HFFc6 (cell line): Measurements from ENCODE around the gene CORIN. TPM values are rescaled to one million over a fixed set of nuclear protein-coding genes. Genes with fewer than 3 reads are reported as not detected.

Source experiments
- DNase-seq: peaks from one replicate; pipeline ENCODE4 v3.0.0-alpha.2; 2018
- H3K27ac Mint-ChIP-seq: 2 replicates; pipeline ENCODE4 v1.8.0; 2020; ENCODE audit warnings: mild to moderate bottlenecking, mixed read lengths
- H3K27me3 Mint-ChIP-seq: 2 replicates; pipeline ENCODE4 v1.8.0; 2021; ENCODE audit warnings: mild to moderate bottlenecking, moderate library complexity, mixed read lengths; ENCODE audit not compliant: insufficient read depth
- H3K36me3 Mint-ChIP-seq: 2 replicates; pipeline ENCODE4 v1.8.0; 2021; ENCODE audit warnings: low read depth, mixed read lengths
- H3K4me1 Mint-ChIP-seq: 2 replicates; pipeline ENCODE4 v1.8.0; 2020; ENCODE audit warnings: low read depth, mixed read lengths
- H3K4me3 Mint-ChIP-seq: 2 replicates; pipeline ENCODE4 v1.8.0; 2020; ENCODE audit warnings: mild to moderate bottlenecking, moderate library complexity, mixed read lengths
- H3K9me3 Mint-ChIP-seq: 2 replicates; pipeline ENCODE4 v1.8.0; 2020; ENCODE audit warnings: mild to moderate bottlenecking, mixed read lengths
- CTCF ChIP-seq: fragments of 200-600 bp; sonication (generic); IDR thresholded peaks from 2 replicates; pipeline ENCODE4 v1.5.0; 2021; ENCODE audit warnings: antibody characterized with exemption, mild to moderate bottlenecking
- total RNA-seq, 6 experiments: library from RNA; stranded (reverse); fragmentation: NEBNext Ultra II Directional; extraction: Animal tissue kit (Norgen Biotek cat#: 25700); gene quantifications; 2 replicates in 1 of 6; 3 replicates in 5 of 6; pipeline ENCODE4 v1.2.3, GENCODE V29; 2021

Gene CORIN
- total RNA-seq, 6 experiments from 2014 or later, result 0.07 to 1.0 (median 0.31) TPM

- Mint-ChIP-seq H3K36me3 (no peaks in the 10 kb centered on the region), H3K4me1 (peaks cover 5% of the 10 kb centered on the region; the same call in 1 of the 2 replicates), H3K4me3 (no peak overlapping the region), H3K27me3 (no peaks in the 10 kb centered on the region; the same call in 1 of the 2 replicates), H3K9me3 (peaks cover 10% of the 10 kb centered on the region), H3K27ac (no peak overlapping the region)
- TF ChIP-seq CTCF, result no peak
- no peak for DNase-seq
Observed at GRCh38 chr4:47752214-47752613, 85.7 kb downstream of the CORIN start.

DNA sequence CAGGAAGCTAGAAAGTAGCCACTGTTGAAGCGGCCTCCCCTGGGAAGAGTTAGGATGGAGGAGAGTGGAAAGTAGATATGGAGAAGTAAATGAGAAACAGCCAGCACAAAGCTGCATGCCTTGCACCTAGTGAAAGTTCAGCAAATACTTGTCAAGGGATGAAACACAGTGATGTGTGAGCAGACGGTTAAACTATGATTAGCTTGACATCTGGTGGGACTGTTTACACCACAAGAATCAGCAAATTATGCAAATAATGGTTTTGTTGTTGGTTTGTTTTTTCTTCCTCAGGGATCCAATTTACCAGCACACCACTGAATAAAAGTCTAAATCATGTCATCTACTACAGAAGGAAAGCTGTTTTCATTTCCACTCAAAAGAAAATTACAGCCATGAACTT, 87.1 kb downstream of the CORIN start:
- DNase-seq, result no peak
- no peaks in the 10 kb centered on the region for H3K36me3 Mint-ChIP-seq
- no peak for TF ChIP-seq CTCF
- H3K27ac Mint-ChIP-seq, result no peak overlapping the region
- H3K27me3 Mint-ChIP-seq, result no peaks in the 10 kb centered on the region; the same call in 1 of the 2 replicates
- no peak overlapping the region for H3K4me3 Mint-ChIP-seq
- peaks cover 10% of the 10 kb centered on the region; the same call in 1 of the 2 replicates for H3K4me1 Mint-ChIP-seq
- H3K9me3 Mint-ChIP-seq, result peaks cover 10% of the 10 kb centered on the region

GRCh38 chr4:47749858-47750257, 88.0 kb downstream of the CORIN start:
- H3K9me3 Mint-ChIP-seq, result peaks cover 10% of the 10 kb centered on the region
- peaks cover 14% of the 10 kb centered on the region; the same call in 1 of the 2 replicates for H3K4me1 Mint-ChIP-seq
- no peak for TF ChIP-seq CTCF
- H3K36me3 Mint-ChIP-seq, result no peaks in the 10 kb centered on the region
- no peak overlapping the region for H3K27ac Mint-ChIP-seq
- H3K4me3 Mint-ChIP-seq, result no peak overlapping the region
- DNase-seq, result no peak
- no peaks in the 10 kb centered on the region; the same call in 1 of the 2 replicates for H3K27me3 Mint-ChIP-seq

GRCh38 chr4:47749060-47749459, 88.8 kb downstream of the CORIN start:
- Mint-ChIP-seq H3K4me3 (no peak overlapping the region), H3K36me3 (no peaks in the 10 kb centered on the region), H3K9me3 (peaks cover 10% of the 10 kb centered on the region), H3K4me1 (peaks cover 18% of the 10 kb centered on the region; the same call in 1 of the 2 replicates), H3K27ac (no peak overlapping the region), H3K27me3 (no peaks in the 10 kb centered on the region; the same call in 1 of the 2 replicates)
- no peak for TF ChIP-seq CTCF
- no peak for DNase-seq

DNA sequence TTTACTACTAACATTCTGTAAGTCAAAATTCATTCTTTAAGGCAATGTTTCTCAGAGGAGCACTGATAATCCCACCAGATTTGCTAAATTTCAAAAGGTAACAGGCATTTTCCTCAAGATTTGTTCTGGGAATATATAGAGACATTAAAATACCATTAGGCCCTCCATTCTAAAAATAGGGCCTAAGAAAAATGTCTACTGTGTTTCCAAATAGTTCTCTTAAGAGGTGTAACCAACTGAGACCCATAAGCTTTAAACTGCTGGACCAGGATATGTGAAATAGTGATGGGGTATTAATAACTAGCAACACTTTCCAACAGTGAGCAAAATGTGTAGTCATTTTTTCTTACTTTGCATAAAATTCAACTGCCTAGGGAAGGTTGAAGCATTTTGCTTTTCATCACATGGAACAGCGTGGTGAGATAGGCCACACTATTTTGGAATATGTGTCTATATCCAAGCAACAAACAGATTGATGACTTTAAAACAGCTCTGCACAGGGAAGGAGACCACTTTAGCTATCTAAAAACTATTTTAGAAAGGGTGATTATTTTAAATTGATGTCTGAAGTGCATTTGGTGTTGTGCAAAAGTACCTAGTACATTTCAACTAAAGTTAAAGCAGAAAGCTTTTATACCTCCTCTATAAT, 89.9 kb downstream of the CORIN start:
- TF ChIP-seq CTCF, result no peak
- Mint-ChIP-seq H3K4me3 (no peak overlapping the region), H3K36me3 (no peaks in the 10 kb centered on the region; the same call in 1 of the 2 replicates), H3K27ac (no peak overlapping the region), H3K4me1 (peaks cover 22% of the 10 kb centered on the region; the same call in 1 of the 2 replicates), H3K27me3 (peaks cover 5% of the 10 kb centered on the region), H3K9me3 (peaks cover 10% of the 10 kb centered on the region)
- no peak for DNase-seq
